Measurements from ENCODE around the gene GMPR2. TPM values are rescaled to one million over a fixed set of nuclear protein-coding genes. Genes with fewer than 3 reads are reported as not detected.

Gene GMPR2
- total RNA-seq, 1 donor from 2014 or later = 73.2 TPM

GRCh38 chr14:24261969-24262327 lies 29.2 kb downstream of the GMPR2 start:
- Histone ChIP-seq H3K27ac (no peak overlapping the region), H3K4me1 (peaks cover 5% of the 10 kb centered on the region), H3K27me3 (no peaks in the 10 kb centered on the region), H3K9me3 (no peaks in the 10 kb centered on the region), H3K4me3 (no peak overlapping the region), H3K36me3 (peaks cover 20% of the 10 kb centered on the region)
- ATAC-seq (no peak), DNase-seq (no peak)
- TF ChIP-seq, protein P1, sequence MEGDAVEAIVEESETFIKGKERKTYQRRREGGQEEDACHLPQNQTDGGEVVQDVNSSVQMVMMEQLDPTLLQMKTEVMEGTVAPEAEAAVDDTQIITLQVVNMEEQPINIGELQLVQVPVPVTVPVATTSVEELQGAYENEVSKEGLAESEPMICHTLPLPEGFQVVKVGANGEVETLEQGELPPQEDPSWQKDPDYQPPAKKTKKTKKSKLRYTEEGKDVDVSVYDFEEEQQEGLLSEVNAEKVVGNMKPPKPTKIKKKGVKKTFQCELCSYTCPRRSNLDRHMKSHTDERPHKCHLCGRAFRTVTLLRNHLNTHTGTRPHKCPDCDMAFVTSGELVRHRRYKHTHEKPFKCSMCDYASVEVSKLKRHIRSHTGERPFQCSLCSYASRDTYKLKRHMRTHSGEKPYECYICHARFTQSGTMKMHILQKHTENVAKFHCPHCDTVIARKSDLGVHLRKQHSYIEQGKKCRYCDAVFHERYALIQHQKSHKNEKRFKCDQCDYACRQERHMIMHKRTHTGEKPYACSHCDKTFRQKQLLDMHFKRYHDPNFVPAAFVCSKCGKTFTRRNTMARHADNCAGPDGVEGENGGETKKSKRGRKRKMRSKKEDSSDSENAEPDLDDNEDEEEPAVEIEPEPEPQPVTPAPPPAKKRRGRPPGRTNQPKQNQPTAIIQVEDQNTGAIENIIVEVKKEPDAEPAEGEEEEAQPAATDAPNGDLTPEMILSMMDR (IDR thresholded peaks at IDR 0.05) = no peak
- intact Hi-C loops (cut with DNase I) = no loop called here

- TF ChIP-seq, protein P1 (IDR thresholded peaks at IDR 0.05) = no peak
- intact Hi-C loops (cut with DNase I) = no loop called here
- H3K4me3 ChIP-seq = no peak within 1 kb of the TSS
- H3K9me3 ChIP-seq = no peaks in the 10 kb centered on the region
- H3K27me3 ChIP-seq = no peaks in the 10 kb centered on the region
- peaks cover 5% of the 10 kb centered on the region for H3K4me1 ChIP-seq
- ATAC-seq (no peak), DNase-seq (no peak)
- H3K36me3 ChIP-seq = peaks cover 28% of the 10 kb centered on the region
- H3K27ac ChIP-seq = no peak within 1 kb of the TSS
Observed at GRCh38 chr14:24262821-24263733, 30.3 kb downstream of the GMPR2 start, which contains the start of gene TGM1. Gene TGM1 (minus strand): TSS chr14:24263177. CDS start chr14:24262352, 825 bp downstream.

DNA sequence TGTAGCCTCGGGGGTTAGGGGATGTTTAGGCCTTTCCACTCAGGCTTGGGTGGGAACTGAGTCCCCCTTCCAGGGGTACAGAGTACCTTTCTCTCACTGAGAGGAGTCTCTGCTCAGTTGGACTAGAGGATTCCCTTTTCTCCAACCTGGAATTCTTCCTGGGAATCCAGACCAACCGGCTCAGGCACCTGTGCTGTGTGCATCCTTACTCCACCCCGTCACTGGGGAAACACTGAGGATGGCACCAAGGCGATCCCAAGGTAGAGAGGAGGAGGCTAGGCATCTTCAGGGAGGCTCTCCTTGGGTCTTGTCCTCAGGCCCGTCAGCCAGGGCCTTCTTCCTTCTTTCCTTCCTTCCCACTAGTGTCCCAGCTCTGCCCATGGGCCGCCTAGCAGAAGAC lies 31.1 kb downstream of the GMPR2 start:
- DNase-seq = no peak
- TF ChIP-seq, protein P1 (IDR thresholded peaks at IDR 0.05) = no peak
- peaks cover 4% of the 10 kb centered on the region for H3K4me1 ChIP-seq
- no peak overlapping the region for H3K4me3 ChIP-seq
- H3K27ac ChIP-seq = no peak overlapping the region
- no peaks in the 10 kb centered on the region for H3K27me3 ChIP-seq
- peaks cover 31% of the 10 kb centered on the region for H3K36me3 ChIP-seq
- no peaks in the 10 kb centered on the region for H3K9me3 ChIP-seq
- ATAC-seq = no peak
- intact Hi-C loops (cut with DNase I) = no loop called here

- no peak overlapping the region for H3K4me3 ChIP-seq
- no peak overlapping the region for H3K27ac ChIP-seq
- DNase-seq (no peak), ATAC-seq (no peak)
- intact Hi-C loops (cut with DNase I) = no loop called here
- no peaks in the 10 kb centered on the region for H3K9me3 ChIP-seq
- H3K27me3 ChIP-seq = no peaks in the 10 kb centered on the region
- H3K36me3 ChIP-seq = peaks cover 35% of the 10 kb centered on the region
- TF ChIP-seq, protein P1 (IDR thresholded peaks at IDR 0.05) = no peak
- H3K4me1 ChIP-seq = no peaks in the 10 kb centered on the region
Observed at GRCh38 chr14:24264298-24264697, 31.6 kb downstream of the GMPR2 start.

- intact Hi-C loops (cut with DNase I) = no loop called here
Observed at GRCh38 chr14:24266344-24267244, 33.9 kb downstream of the GMPR2 start.

More at GRCh38 chr14:24266344-24267244, 33.9 kb downstream of the GMPR2 start:
- DNase-seq (no peak), ATAC-seq (no peak)
- no peak overlapping the region for H3K4me3 ChIP-seq
- H3K27ac ChIP-seq = no peak overlapping the region
- H3K27me3 ChIP-seq = no peaks in the 10 kb centered on the region
- TF ChIP-seq, protein P1 (IDR thresholded peaks at IDR 0.05) = no peak
- H3K36me3 ChIP-seq = peaks cover 40% of the 10 kb centered on the region
- no peaks in the 10 kb centered on the region for H3K9me3 ChIP-seq
- peaks cover 4% of the 10 kb centered on the region for H3K4me1 ChIP-seq

Measured in upper lobe of right lung (tissue), 1 donor.